Stomach (tissue), 4 donors: ENCODE results near the gene DNAJB2.

Experiments used
- CTCF ChIP-seq, 7 experiments: fragments of 450-650 bp in 4 of 7; fragments of 200-600 bp in 3 of 7; sonication (generic) in 3 of 7; IDR thresholded peaks; one replicate each; pipeline ENCODE4 v1.5.1; 2016 to 2019; ENCODE audit warnings: antibody characterized with exemption in 7 of 7, control low read depth in 2 of 7, mild to moderate bottlenecking in 1 of 7
- EP300 ChIP-seq: sonication (generic); formaldehyde crosslinking; IDR thresholded peaks from one replicate; pipeline ENCODE4 v1.6.1; 2017; ENCODE audit warnings: antibody characterized with exemption
- POLR2A ChIP-seq, 4 donors: fragments of 450-650 bp; IDR thresholded peaks; one replicate each; pipeline ENCODE4 v1.6.1; 2016; ENCODE audit warnings: antibody characterized with exemption in 4 of 4, control low read depth in 2 of 4, mild to moderate bottlenecking in 1 of 4, moderate library complexity in 1 of 4
- POLR2AphosphoS5 ChIP-seq, 3 donors: sonication (generic); formaldehyde crosslinking; IDR thresholded peaks; one replicate each; pipeline ENCODE4 v1.6.1; 2016; ENCODE audit warnings: antibody characterized with exemption in 3 of 3

GRCh38 chr2:219245899-219246230 is 33.3 kb upstream of the DNAJB2 start:
- TF ChIP-seq POLR2A (IDR thresholded peaks at IDR 0.05), result no peak
- no peak for TF ChIP-seq CTCF (IDR thresholded peaks at IDR 0.05)
- no peak for TF ChIP-seq POLR2AphosphoS5 (IDR thresholded peaks at IDR 0.05)
- no peak for TF ChIP-seq EP300
